Stimulated activated CD4-positive, alpha-beta T cell treated with anti-CD3 and anti-CD28 coated beads, Interleukin-12 subunit alpha, Interleukin-12 subunit beta, amount 100 ng/mL, for 4 hours (primary cell): ENCODE results near the gene GOLGA8B.
"Not testable (repeated sequence)": the region's sequence is repeated elsewhere in the genome, so short reads cannot be mapped to it uniquely, and the experiment has no call there.

Source experiments
- DNase-seq: peaks from one replicate; pipeline ENCODE4 v3.0.0-alpha.2; 2020

Gene GOLGA8B

GRCh38 chr15:34555162-34555561 is 28.3 kb downstream of the GOLGA8B start:
- DNase-seq: not testable (repeated sequence)

DNA sequence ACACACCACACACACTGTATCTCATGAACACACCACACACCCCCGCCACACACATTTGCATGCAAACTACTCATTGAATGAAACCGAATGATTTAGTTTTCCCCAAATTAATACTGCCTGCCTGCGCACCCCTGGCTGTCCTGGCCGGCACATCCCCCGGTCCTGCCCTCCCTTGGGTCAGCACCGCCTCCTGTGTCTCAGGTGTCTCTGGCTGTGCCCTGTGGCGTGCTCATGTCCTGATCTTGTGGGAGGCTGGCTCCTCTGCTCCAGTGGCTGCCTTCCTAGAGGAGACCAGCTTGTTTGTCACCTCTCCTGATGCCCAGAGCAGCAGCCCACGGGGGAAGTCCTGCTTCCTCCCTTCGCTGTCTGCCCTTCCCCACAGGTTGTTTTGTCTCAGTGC is 28.7 kb downstream of the GOLGA8B start:
- DNase-seq: not testable (repeated sequence)

- not testable (repeated sequence) for DNase-seq
These were observed 29.3 kb downstream of the GOLGA8B start for GRCh38 chr15:34554126-34554525.

GRCh38 chr15:34550129-34550528 is 33.3 kb downstream of the GOLGA8B start:
- DNase-seq: not testable (repeated sequence)

DNA sequence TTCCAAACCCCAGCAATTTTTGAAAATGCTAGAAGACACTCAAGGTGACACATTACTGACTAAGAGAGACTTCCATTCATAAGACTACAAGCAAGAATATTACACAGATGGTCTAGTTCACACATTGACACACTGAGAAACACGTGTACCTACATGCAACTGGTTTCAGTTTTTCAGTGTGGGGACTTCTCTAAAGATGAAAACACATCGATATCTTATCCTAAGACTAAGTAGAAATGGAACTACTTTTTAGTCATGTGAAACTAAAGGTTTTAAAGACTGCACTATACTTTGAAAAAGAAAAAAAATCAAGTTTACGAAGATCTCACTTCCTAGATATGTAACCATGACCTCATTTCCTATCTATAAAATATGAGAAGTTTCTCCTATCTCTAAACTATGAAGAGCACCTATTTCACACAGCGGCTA is 34.1 kb downstream of the GOLGA8B start:
- not testable (repeated sequence) for DNase-seq

GRCh38 chr15:34543860-34544649 is 39.4 kb downstream of the GOLGA8B start:
- DNase-seq: not testable (repeated sequence)

DNA sequence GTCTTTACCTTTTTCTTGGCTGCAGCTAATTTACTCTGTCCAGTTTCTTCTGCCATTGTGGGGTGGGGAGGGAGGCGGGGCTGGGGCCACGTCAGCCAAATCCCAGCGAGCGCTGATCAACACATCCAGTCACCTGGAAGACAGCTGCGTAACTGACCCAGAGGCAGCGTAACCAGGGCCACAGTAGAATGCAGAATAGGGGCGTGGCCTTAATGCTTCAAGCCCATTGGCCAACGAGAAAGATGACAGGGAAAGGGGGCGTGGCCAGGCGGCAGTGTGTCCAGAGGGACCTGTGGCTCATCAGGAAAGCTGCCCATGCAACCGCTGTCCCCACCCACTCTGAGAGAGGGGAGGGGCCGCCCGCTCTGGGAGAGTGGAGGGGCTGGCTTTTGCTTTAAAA is 47.6 kb downstream of the GOLGA8B start:
- DNase-seq: not testable (repeated sequence)
